PC-3 (cell line): ENCODE data around the gene DNM3. TPM values are rescaled to one million over a fixed set of nuclear protein-coding genes. Genes with fewer than 3 reads are reported as not detected.

ENCODE experiments used
- ATAC-seq: fragments of 200-7000 bp; cut with Tn5 transposase; 2 replicates; pipeline ENCODE4 v1.9.1; 2020; ENCODE audit warnings: mild to moderate bottlenecking, moderate library complexity
- BruUV-seq: library from RNA; stranded (reverse); fragments of 400-500 nt; replicated peaks from 2 replicates; lab custom pipeline; 2021; lab: Mats Ljungman, UMichigan
- CTCF ChIA-PET: fragments of 300-600 bp; sonication (Branson Sonifier 250); formaldehyde crosslinking; loops from one replicate; lab custom pipeline; 2022; ENCODE audit warnings: antibody characterized with exemption; lab: Charles Lee
- POLR2A ChIA-PET: fragments of 300-600 bp; sonication (Branson Sonifier 250); formaldehyde crosslinking; loops from one replicate; lab custom pipeline; 2022; ENCODE audit warnings: antibody characterized with exemption; ENCODE audit not compliant: unreplicated experiment; lab: Charles Lee
- DNase-seq: peaks from one replicate; pipeline ENCODE4 v3.0.0-alpha.2; 2015
- H2AFZ ChIP-seq: fragments of 300-600 bp; sonication (generic); 2 replicates; pipeline ENCODE4 v1.6.0; 2016; ENCODE audit warnings: antibody characterized with exemption, low read length
- H3F3A ChIP-seq: fragments of 300-600 bp; sonication (generic); one replicate; pipeline ENCODE4 v1.6.0; 2017; ENCODE audit warnings: antibody characterized with exemption, low read length, control low read depth, mild to moderate bottlenecking; ENCODE audit not compliant: unreplicated experiment
- H3K27ac ChIP-seq: fragments of 300-600 bp; sonication (generic); 2 replicates; pipeline ENCODE4 v1.5.1; 2016; ENCODE audit warnings: mild to moderate bottlenecking, low read length
- H3K27me3 ChIP-seq: fragments of 300-600 bp; sonication (generic); 2 replicates; pipeline ENCODE4 v1.6.1; 2016; ENCODE audit warnings: low read length, mixed read lengths
- H3K36me3 ChIP-seq: fragments of 300-600 bp; sonication (generic); 2 replicates; pipeline ENCODE4 v1.6.1; 2016; ENCODE audit warnings: low read depth, mixed run types, low read length, mixed read lengths
- H3K4me1 ChIP-seq: fragments of 300-600 bp; sonication (generic); 2 replicates; pipeline ENCODE4 v1.5.1; 2016; ENCODE audit warnings: low read length; ENCODE audit not compliant: insufficient read depth
- H3K4me2 ChIP-seq: fragments of 300-600 bp; sonication (generic); 2 replicates; pipeline ENCODE4 v1.6.0; 2016; ENCODE audit warnings: low read length
- H3K4me3 ChIP-seq: fragments of 300-600 bp; sonication (generic); 2 replicates; pipeline ENCODE4 v1.5.1; 2016; ENCODE audit warnings: mild to moderate bottlenecking, low read length, mixed read lengths
- H3K79me2 ChIP-seq: fragments of 300-600 bp; sonication (generic); 2 replicates; pipeline ENCODE4 v1.6.1; 2017; ENCODE audit warnings: low read length, mixed read lengths
- H3K9ac ChIP-seq: fragments of 300-600 bp; sonication (generic); 2 replicates; pipeline ENCODE4 v1.6.0; 2016; ENCODE audit warnings: mild to moderate bottlenecking, low read length
- H3K9me2 ChIP-seq: fragments of 300-600 bp; sonication (generic); replicated peaks from 2 replicates; pipeline ENCODE4 v1.6.1; 2016; ENCODE audit warnings: mixed run types, low read length, mixed read lengths
- H3K9me3 ChIP-seq: fragments of 300-600 bp; sonication (generic); 2 replicates; pipeline ENCODE4 v1.6.1; 2016; ENCODE audit warnings: low read length, mixed read lengths
- H4K20me1 ChIP-seq: fragments of 300-600 bp; sonication (generic); 2 replicates; pipeline ENCODE4 v1.6.1; 2016; ENCODE audit warnings: low read length, mixed read lengths
- CTCF ChIP-seq: fragments of 300-600 bp; sonication (generic); conservative IDR thresholded peaks from 2 replicates; pipeline ENCODE4 v1.5.1; 2017; ENCODE audit warnings: antibody characterized with exemption, low read depth, mild to moderate bottlenecking, low read length
- EZH2 ChIP-seq: fragments of 300-600 bp; sonication (generic); IDR thresholded peaks from one replicate; pipeline ENCODE4 v1.6.1; 2017; ENCODE audit warnings: antibody characterized with exemption, mild to moderate bottlenecking, low read length; ENCODE audit not compliant: unreplicated experiment
- EZH2phosphoT487 ChIP-seq: fragments of 300-600 bp; sonication (generic); IDR thresholded peaks from 2 replicates; pipeline ENCODE4 v1.6.1; 2018; ENCODE audit warnings: mild to moderate bottlenecking, antibody characterized with exemption, low read length, borderline replicate concordance
- intact Hi-C: fragments of 100-400 bp; cut with micrococcal nuclease; formaldehyde crosslinking; loops from 2 replicates; pipeline ENCODE4 v1.9.0; 2023
- total RNA-seq: library from RNA; depleted of rRNA; stranded (reverse); fragments of >200 nt; gene quantifications from 2 replicates; pipeline ENCODE4 v1.2.3, GENCODE V29; 2014

DNM3 gene
- total RNA-seq, 1 experiment from 2014 or later: 0.98 TPM

DNA sequence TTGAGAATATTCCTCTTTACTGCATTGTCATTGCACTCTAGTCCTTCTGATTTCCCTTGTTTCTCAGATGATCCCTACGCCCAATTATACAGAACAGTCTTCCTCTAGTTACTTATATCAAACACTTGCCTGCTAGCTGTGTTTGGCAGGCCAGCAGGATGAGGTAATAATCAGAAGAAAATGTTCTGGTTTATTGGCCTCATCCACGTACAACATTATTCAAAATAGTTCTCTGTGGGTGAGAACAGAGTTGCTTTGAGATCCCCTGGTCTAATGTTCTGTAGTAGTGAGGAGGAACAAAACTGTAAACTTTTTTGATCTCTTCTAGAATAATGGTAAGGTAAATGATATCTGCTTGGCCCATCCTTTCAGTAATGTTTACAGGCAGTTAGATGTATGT lies 556.9 kb downstream of the DNM3 start:
- ATAC-seq (no peak), DNase-seq (no peak)
- CTCF ChIA-PET: interaction anchor here (0.6 kb wide), 1 partner anchor 78 kb away, joined by 3 read pairs; no protein-coding TSS in a partner anchor
- intact Hi-C loops: loop anchor here (5.0 to 10.0 kb wide), 2 partner anchors 56 to 753 kb away; no protein-coding TSS in a partner anchor
- Histone ChIP-seq H3K4me3 (no peak overlapping the region), H3K9me2 (no peaks in the 10 kb centered on the region), H3K27me3 (no peaks in the 10 kb centered on the region), H3K79me2 (no peaks in the 10 kb centered on the region), H3K4me1 (peaks cover 56% of the 10 kb centered on the region), H3K9ac (no peak overlapping the region), H3K27ac (peak overlapping the region; percentile 59; the same call in 1 of the 2 replicates), H4K20me1 (no peaks in the 10 kb centered on the region), H3K9me3 (no peaks in the 10 kb centered on the region), H2AFZ (no peak overlapping the region), H3K4me2 (no peak overlapping the region), H3F3A (no peaks in the 10 kb centered on the region), H3K36me3 (no peaks in the 10 kb centered on the region)
- BruUV-seq: no TSS peak
- TF ChIP-seq EZH2phosphoT487: no peak
- TF ChIP-seq EZH2: no peak
- no peak for TF ChIP-seq CTCF
- POLR2A ChIA-PET: no interaction called here

- TSS peak; percentile 76 for BruUV-seq
- ChIA-PET POLR2A (interaction anchor here (0.5 to 1.2 kb wide), 5 partner anchors 41 to 884 kb away, joined by 3 to 7 read pairs (median 4); no protein-coding TSS in a partner anchor), CTCF (interaction anchor here (0.6 to 2.9 kb wide), 22 partner anchors 11 to 881 kb away, joined by 3 to 43 read pairs (median 4); no protein-coding TSS in a partner anchor)
- TF ChIP-seq CTCF (peak; percentile 99), EZH2 (no peak), EZH2phosphoT487 (no peak)
- H3K36me3 ChIP-seq: no peaks in the 10 kb centered on the region
- H3K9ac ChIP-seq: peak overlapping the region; percentile 22
- intact Hi-C loops: loop anchor here (1.0 to 10.0 kb wide), 12 partner anchors 40 to 961 kb away; partner anchors contain the start of gene PRRC2C
- H3K9me2 ChIP-seq: no peaks in the 10 kb centered on the region
- no peaks in the 10 kb centered on the region for H3K79me2 ChIP-seq
- no peaks in the 10 kb centered on the region for H3F3A ChIP-seq
- peak overlapping the region; percentile 1; the same call in 1 of the 2 replicates for H3K4me3 ChIP-seq
- H3K27me3 ChIP-seq: no peaks in the 10 kb centered on the region
- H2AFZ ChIP-seq: peak overlapping the region; percentile 44
- DNase-seq (peak; percentile 100), ATAC-seq (peak; percentile 91)
- H4K20me1 ChIP-seq: no peaks in the 10 kb centered on the region
- peak overlapping the region; percentile 59 for H3K27ac ChIP-seq
- no peaks in the 10 kb centered on the region for H3K9me3 ChIP-seq
- peak overlapping the region; percentile 45 for H3K4me2 ChIP-seq
- H3K4me1 ChIP-seq: peaks cover 49% of the 10 kb centered on the region
Observed at GRCh38 chr1:172398970-172399755, 557.9 kb downstream of the DNM3 start.
